KG1 (cell line): ENCODE results near the gene GLYR1.

Experiments
- DNase-seq: peaks from one replicate; lab custom pipeline; 2025; lab: John Stamatoyannopoulos, UW

The GLYR1 gene

DNA sequence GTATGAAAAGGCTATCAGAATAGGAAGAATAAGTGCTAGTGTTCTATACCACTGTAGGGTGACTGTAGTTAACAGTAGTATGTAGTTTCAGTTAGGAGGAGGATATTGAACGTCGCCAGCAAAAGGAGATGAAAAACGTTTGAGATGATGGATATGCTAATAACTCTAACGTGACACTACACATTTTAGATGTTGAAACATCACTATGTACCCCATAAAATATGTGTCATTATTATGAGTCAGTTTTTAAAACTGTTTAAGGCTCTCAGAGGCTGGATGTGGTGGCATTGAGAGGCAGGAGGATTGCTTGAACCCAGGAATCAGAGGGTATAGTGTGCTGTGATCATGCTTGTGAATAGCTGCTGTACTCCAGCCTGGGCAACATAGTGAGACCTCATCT lies 32.0 kb upstream of the GLYR1 start:
- DNase-seq, result no peak

DNA sequence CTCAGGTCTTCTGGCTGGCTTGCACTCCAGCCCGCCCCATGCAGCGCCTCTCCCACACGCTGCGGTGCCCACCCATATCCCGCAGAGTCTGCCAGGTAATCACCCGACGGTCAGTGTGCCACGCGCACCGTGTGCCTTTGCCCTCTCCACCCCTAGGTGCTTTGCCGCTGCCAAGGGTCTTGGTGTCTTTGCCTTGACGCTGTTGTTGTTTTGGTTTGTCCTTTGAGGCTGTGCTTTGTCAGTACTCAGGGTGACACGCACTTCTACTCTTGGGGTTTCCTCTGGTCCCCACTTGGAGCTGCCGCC lies 30.2 kb upstream of the GLYR1 start:
- DNase-seq, result no peak

- DNase-seq, result no peak
Observed at GRCh38 chr16:4876646-4877379, 29.7 kb upstream of the GLYR1 start.

DNA sequence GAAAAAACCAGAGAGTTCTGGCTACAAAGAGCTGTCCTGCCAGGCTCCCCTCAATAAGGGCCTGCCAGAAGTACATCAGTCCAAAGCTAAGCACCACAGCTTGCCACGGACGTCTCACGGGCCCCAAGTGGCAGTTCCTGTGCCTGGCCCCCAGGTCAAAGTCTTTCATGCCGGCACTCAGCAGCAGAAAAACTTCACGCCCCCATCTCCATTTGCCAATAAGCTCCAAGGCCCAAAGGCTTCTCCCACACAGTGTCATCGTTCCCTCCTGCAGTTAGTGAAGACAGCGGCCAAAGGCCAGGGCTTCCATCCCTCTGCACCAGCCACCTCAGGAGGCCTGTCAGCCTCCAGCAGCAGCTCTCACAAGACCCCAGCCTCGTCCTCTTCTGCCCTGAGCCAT lies 27.6 kb upstream of the GLYR1 start:
- no peak for DNase-seq

DNA sequence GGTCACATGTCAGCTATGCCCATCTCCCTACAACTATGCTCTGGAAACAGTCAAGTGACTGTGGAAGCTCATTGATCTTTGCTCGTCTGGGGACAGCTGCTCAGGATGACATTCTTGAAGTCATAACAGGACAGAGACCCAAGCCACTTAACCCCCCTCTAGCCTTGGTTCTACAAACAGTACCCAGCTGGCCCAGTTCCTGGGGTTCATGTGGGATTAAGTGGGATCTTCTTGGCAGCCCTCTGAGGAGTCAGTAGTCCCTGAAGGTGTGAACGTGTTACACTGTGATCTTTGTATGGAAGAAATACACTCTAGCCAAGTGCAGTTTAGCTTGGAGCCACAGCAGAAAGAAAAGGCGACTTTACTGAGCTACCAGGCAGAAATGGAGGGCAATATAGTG lies 26.0 kb upstream of the GLYR1 start:
- DNase-seq, result no peak

- DNase-seq, result no peak
Observed at GRCh38 chr16:4871071-4871470, 24.0 kb upstream of the GLYR1 start.

- no peak for DNase-seq
Observed at GRCh38 chr16:4870138-4870671, 23.1 kb upstream of the GLYR1 start.

- DNase-seq, result no peak
Observed at GRCh38 chr16:4869147-4869805, 22.2 kb upstream of the GLYR1 start.

DNA sequence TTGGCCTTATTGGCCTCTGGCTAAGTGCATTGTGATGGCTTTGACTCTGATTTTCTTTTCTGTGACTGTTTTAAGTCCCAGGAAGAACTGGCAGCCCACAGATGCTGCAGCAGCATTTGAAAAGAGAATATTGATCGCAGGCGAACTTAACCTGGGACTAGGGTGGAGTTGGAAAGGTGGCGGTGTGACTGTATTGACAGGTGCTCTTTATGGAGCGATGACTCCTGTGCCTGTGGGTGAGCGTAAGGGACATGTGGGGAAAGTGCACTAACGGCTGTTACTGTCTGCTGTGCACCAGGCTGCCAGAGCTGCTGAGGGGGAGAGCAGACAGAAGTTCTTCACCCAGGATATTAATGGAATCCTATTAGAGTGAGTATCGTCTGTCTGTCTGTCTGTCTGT lies 21.4 kb upstream of the GLYR1 start:
- DNase-seq, result no peak

DNA sequence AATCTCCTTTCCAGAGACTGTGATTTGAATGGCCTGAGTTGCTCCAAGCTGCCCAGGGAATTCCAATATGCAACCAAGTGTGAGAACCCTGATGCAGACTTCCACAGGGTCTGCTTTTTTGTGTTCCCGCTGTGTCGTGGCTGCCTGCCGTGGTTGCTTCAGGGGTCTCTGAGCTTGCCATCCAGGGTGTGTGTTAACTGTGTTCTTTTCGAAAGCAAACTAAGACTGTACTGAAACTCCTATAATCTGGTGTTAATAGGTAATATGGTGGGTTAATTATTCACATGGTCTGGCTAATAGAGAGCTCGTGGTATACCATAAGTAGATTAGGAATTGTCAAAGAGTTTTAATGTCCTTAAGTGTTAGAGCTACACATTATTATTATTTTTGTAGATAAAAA lies 20.9 kb upstream of the GLYR1 start:
- no peak for DNase-seq

- no peak for DNase-seq
Observed at GRCh38 chr16:4866586-4866985, 19.5 kb upstream of the GLYR1 start.

- DNase-seq, result no peak
Observed at GRCh38 chr16:4865231-4865860, 18.3 kb upstream of the GLYR1 start.

GRCh38 chr16:4864728-4865127 lies 17.6 kb upstream of the GLYR1 start:
- DNase-seq, result no peak

GRCh38 chr16:4862639-4863038 lies 15.6 kb upstream of the GLYR1 start:
- no peak for DNase-seq

DNA sequence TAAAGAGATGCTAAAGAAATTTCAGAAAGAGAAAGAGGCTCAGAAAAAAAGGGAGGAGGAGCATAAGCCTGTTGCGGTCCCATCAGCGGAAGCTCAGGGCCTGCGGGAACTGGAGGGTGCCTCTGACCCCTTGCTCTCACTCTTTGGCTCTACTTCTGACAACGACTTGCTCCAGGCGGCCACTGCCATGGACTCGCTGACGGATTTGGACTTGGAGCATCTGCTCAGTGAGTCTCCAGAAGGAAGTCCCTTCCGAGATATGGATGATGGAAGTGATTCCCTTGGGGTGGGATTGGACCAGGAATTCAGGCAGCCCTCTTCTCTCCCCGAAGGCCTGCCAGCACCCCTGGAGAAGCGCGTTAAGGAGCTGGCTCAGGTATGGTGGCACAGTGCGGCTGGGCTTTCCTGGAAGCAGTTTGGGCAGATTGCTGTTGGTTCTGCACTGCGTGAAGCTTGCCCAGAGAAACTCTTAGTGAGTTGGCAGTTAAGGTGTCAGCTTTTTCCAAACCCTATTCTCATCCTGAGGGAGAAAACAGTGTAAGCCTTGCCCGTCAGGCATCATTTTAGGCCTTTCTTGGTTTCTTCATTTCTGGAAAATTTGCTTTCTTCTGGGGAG lies 13.7 kb upstream of the GLYR1 start:
- no peak for DNase-seq

DNA sequence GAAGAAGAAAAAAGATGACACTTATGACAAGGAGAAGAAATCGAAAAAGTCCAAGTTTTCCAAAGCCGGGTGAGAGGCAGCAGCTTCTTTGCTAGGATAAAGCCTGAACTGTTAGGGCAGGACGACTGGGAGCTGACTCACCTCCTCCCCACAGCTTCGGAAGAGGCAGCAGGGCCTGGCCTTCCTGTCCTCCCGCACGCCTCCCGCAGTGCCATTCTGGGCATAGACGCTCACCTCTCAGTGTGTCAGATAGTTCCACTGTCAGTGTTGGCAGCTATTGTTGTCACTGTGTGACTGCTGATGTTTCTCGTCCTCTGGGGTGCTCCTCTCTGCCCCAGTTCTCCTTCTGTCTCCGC lies 12.8 kb upstream of the GLYR1 start:
- no peak for DNase-seq

- DNase-seq, result no peak
Observed at GRCh38 chr16:4859190-4859899, 12.3 kb upstream of the GLYR1 start.

DNA sequence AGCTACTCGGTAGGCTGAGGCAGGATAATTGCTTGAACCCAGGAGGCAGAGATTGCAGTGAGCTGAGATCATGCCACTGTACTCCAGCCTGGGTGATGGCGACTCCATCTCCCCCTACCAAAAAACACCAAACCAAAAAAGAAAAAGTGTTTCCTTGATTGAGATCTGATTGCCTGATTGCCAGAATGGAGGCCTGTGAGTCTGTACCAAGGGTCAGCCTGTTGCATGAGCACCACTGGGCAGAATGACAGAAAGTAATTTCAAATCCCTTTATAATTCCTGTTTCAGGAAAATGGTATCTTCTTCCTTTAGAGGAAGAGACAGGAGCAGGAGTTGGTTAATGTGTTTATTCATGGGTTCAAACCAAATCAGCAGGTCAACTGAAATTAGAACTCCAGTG lies 8.7 kb upstream of the GLYR1 start:
- DNase-seq, result no peak

- DNase-seq, result no peak
Observed at GRCh38 chr16:4855371-4855770, 8.3 kb upstream of the GLYR1 start.

DNA sequence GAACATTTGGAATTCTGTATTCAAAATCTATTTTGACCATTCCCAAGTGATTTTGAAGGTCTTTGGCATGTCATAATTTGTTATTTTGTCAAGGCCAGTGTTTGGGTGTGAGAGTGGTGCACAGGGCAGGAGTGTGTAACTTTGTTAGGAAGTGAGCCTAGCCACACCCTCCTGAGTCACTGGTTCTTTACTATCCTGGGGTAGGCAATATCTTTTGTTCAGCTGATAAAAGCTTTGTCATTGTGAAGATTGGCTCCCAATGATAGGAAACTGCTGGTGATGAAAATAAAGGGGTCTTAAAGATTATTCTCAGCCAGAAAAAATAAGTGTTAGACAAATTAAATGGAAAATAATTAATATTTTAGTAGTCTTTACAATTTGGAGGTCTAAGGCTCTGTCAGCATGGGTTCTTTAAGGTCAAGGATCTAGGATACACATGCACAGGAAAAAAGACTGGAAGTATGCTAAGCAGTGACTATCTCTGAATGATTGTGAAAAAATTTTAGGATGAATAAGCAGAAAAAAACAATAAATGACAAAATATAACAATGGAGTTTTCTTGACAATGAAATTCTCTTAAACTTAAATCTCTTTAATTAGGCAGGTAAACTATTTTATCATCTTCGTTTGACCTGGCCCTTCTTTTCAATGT lies 5.3 kb upstream of the GLYR1 start:
- DNase-seq, result no peak

DNA sequence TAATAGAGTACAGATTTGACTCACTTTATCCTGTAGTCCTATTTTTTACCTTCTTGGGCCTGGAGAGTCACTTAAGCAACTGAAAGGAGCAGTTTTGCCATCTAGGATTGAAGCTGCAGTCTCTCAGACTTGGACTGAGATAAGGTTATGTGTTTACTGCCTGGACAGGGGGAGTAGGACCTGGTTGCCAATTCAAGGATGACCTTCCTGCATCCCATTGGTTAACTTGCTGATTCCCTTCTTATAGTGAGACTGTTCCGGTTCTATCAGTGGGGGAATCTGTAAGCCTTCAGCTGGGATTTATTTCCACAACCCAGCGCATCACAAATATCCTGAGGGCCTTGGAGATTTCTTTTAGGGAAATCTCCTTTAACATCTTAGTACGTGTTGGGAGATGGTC lies 3.1 kb upstream of the GLYR1 start:
- DNase-seq, result no peak
